HL-60 (cell line): ENCODE results near the gene TSPAN18.

Experiments used
- DNase-seq, 2 experiments: peaks; one replicate each; pipeline ENCODE4 v3.0.0-alpha.2; 2010 to 2020; ENCODE audit warnings: low read depth in 1 of 2, low spot score in 1 of 2
- H3K27ac ChIP-seq: fragments of 250-450 bp; sonication (Bioruptor Pico); replicated peaks from 2 replicates; pipeline ENCODE4 v1.5.1; 2020; ENCODE audit warnings: mild to moderate bottlenecking, moderate library complexity
- H3K27me3 ChIP-seq: fragments of 250-450 bp; sonication (Bioruptor Pico); 2 replicates; pipeline ENCODE4 v1.5.1; 2021; ENCODE audit warnings: mild to moderate bottlenecking, moderate library complexity; ENCODE audit not compliant: insufficient read depth, poor library complexity, severe bottlenecking
- H3K4me3 ChIP-seq: replicated peaks from 2 replicates; pipeline ENCODE4 v1.5.1; 2011; ENCODE audit warnings: mild to moderate bottlenecking, control low read depth, low read length; ENCODE audit not compliant: insufficient read depth
- CTCF ChIP-seq: IDR thresholded peaks from one replicate; pipeline ENCODE4 v1.5.1; 2011; ENCODE audit warnings: low read length, control low read depth, inconsistent platforms; ENCODE audit not compliant: insufficient read depth
- GABPA ChIP-seq: IDR thresholded peaks from 2 replicates; pipeline ENCODE4 v1.6.1; 2012; ENCODE audit warnings: low read depth
- POLR2AphosphoS5 ChIP-seq: IDR thresholded peaks from 2 replicates; pipeline ENCODE4 v1.6.1; 2012; ENCODE audit warnings: low read depth
- REST ChIP-seq: IDR thresholded peaks from 2 replicates; pipeline ENCODE4 v1.6.1; 2012; ENCODE audit warnings: low read depth; ENCODE audit not compliant: insufficient replicate concordance
- SPI1 ChIP-seq: IDR thresholded peaks from 2 replicates; pipeline ENCODE4 v1.6.1; 2012; ENCODE audit warnings: low read depth, mild to moderate bottlenecking, borderline replicate concordance

The TSPAN18 gene

GRCh38 chr11:44854741-44855492 is 128.2 kb downstream of the TSPAN18 start:
- Histone ChIP-seq H3K27ac (no peak overlapping the region), H3K4me3 (no peak overlapping the region), H3K27me3 (peaks cover 7% of the 10 kb centered on the region)
- no peak for DNase-seq
- TF ChIP-seq SPI1 (no peak), GABPA (no peak), REST (no peak), POLR2AphosphoS5 (no peak), CTCF (no peak)

DNA sequence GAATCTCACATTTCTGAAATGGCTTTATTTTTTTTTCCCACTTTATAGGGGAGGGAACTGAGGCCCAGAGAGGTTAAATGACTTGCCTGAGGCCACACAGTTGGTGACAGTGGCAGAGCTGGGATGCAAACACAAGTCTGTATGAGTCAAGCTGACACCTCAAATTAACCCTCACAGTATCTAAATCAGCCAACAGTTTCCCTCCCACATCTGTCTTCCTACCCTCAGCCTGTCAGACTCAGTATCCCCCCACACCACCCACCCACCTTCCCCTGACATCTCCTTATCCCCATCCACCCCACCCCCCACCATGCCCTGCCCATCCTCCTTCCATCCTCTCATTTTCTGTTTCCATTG is 128.7 kb downstream of the TSPAN18 start:
- Histone ChIP-seq H3K4me3 (no peak overlapping the region), H3K27me3 (peaks cover 13% of the 10 kb centered on the region), H3K27ac (no peak overlapping the region)
- DNase-seq = no peak
- TF ChIP-seq POLR2AphosphoS5 (no peak), CTCF (no peak), SPI1 (no peak), GABPA (no peak), REST (no peak)

DNA sequence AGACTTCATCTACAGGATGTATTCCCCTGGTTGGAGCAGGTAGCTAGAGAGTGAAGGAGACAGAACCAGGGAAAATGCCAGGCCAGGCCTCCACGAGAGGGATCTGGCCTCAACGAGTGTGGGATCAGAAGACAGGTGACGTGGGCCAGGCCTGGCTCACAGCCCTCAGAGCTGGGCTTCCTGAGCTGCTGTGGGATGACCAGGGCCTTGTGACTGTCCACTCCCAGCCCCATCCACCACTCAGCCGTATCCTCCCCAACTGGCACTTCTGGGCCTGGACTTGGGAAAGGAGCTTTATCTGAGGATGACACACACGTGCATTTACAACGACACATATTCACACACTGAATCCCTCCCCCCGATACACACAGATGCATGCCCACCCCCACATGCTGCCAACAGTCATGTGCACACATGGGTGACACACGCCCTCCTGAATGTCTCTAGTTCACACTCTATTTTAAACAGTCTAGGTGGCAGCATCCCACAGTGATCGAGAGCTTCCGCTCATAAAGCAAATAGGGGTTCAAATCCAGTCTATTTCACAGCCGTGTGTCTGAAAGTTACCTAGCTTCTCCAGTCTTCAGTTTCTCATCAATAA is 130.8 kb downstream of the TSPAN18 start:
- H3K27me3 ChIP-seq = peaks cover 19% of the 10 kb centered on the region
- DNase-seq = no peak

More for the DNA sequence above, 130.8 kb downstream of the TSPAN18 start:
- H3K4me3 ChIP-seq = no peak overlapping the region
- no peak overlapping the region for H3K27ac ChIP-seq
- no peak for TF ChIP-seq POLR2AphosphoS5
- no peak for TF ChIP-seq SPI1
- TF ChIP-seq CTCF = no peak
- TF ChIP-seq REST = no peak
- TF ChIP-seq GABPA = no peak
